CD14-positive monocyte (primary cell): ENCODE measurements around the gene FNIP2. TPM values are rescaled to one million over a fixed set of nuclear protein-coding genes. Genes with fewer than 3 reads are reported as not detected.

ENCODE experiments used
- DNase-seq, 3 donors: peaks; one replicate each; pipeline ENCODE4 v3.0.0-alpha.2; 2011 to 2022
- H2AFZ ChIP-seq: 2 replicates; pipeline ENCODE4 v1.6.0; 2012; ENCODE audit warnings: mild to moderate bottlenecking, low read depth, low read length, inconsistent platforms; ENCODE audit not compliant: insufficient read depth, poor library complexity, severe bottlenecking
- H3K27ac ChIP-seq, 2 donors: 1 replicate in 1 of 2; 2 replicates in 1 of 2; pipeline ENCODE4 v1.5.1; 2012 to 2013; ENCODE audit warnings: low read length in 2 of 2, control low read depth in 1 of 2, inconsistent platforms in 1 of 2, low read depth in 1 of 2, mild to moderate bottlenecking in 1 of 2
- H3K27me3 ChIP-seq, 2 donors: one replicate each; pipeline versions ENCODE4 v1.6.0 to v1.6.1; 2011 to 2013; ENCODE audit warnings: low read length in 2 of 2; ENCODE audit not compliant: control insufficient read depth in 2 of 2, insufficient read depth in 2 of 2
- H3K36me3 ChIP-seq, 2 donors: replicated peaks in 1 of 2; 1 replicate in 1 of 2; 2 replicates in 1 of 2; pipeline versions ENCODE4 v1.5.1 to v1.6.1; 2012 to 2013; ENCODE audit warnings: low read length in 2 of 2, control low read depth in 1 of 2, inconsistent platforms in 1 of 2, mild to moderate bottlenecking in 1 of 2; ENCODE audit not compliant: insufficient read depth in 2 of 2, control insufficient read depth in 1 of 2
- H3K4me1 ChIP-seq, 2 donors: 1 replicate in 1 of 2; 2 replicates in 1 of 2; pipeline versions ENCODE4 v1.5.1 to v1.6.1; 2012 to 2013; ENCODE audit warnings: low read length in 2 of 2, control low read depth in 1 of 2, inconsistent platforms in 1 of 2, mild to moderate bottlenecking in 1 of 2, moderate library complexity in 1 of 2; ENCODE audit not compliant: insufficient read depth in 2 of 2, control insufficient read depth in 1 of 2
- H3K4me2 ChIP-seq: replicated peaks from 2 replicates; pipeline ENCODE3; 2012; ENCODE audit warnings: low read length, moderate library complexity, mild to moderate bottlenecking; ENCODE audit not compliant: poor library complexity, severe bottlenecking; ENCODE audit errors: extremely low read depth
- H3K4me3 ChIP-seq, 3 experiments: fragments of 200-600 bp in 1 of 3; sonication (generic) in 1 of 3; replicated peaks in 1 of 3; 1 replicate in 2 of 3; 2 replicates in 1 of 3; pipeline ENCODE4 v1.5.1; 2011 to 2013; ENCODE audit warnings: low read length in 3 of 3, mild to moderate bottlenecking in 3 of 3, control low read depth in 2 of 3, low read depth in 2 of 3, inconsistent platforms in 1 of 3, moderate library complexity in 1 of 3
- H3K79me2 ChIP-seq: 2 replicates; pipeline ENCODE4 v1.6.0; 2012; ENCODE audit warnings: mild to moderate bottlenecking, control low read depth, inconsistent platforms, low read length, moderate library complexity; ENCODE audit not compliant: insufficient read depth
- H3K9ac ChIP-seq: 2 replicates; pipeline ENCODE4 v1.6.0; 2017; ENCODE audit warnings: low read length, mild to moderate bottlenecking; ENCODE audit not compliant: insufficient read depth, poor library complexity, severe bottlenecking
- H3K9me3 ChIP-seq, 2 donors: replicated peaks in 1 of 2; 1 replicate in 1 of 2; 2 replicates in 1 of 2; pipeline versions ENCODE4 v1.5.1 to v1.6.1; 2012 to 2013; ENCODE audit warnings: low read length in 2 of 2, control low read depth in 1 of 2; ENCODE audit not compliant: control insufficient read depth in 1 of 2, insufficient read depth in 1 of 2
- H4K20me1 ChIP-seq: 2 replicates; pipeline ENCODE4 v1.6.0; 2012; ENCODE audit warnings: mild to moderate bottlenecking, low read length, control low read depth, moderate library complexity; ENCODE audit not compliant: insufficient read depth
- H3K27ac Mint-ChIP-seq, 7 donors: one replicate each; pipeline ENCODE4 v1.8.0; 2020; ENCODE audit warnings: mild to moderate bottlenecking in 7 of 7, mixed read lengths in 7 of 7, moderate library complexity in 6 of 7, inconsistent platforms in 2 of 7
- H3K27me3 Mint-ChIP-seq, 3 donors: one replicate each; pipeline ENCODE4 v1.8.0; 2021 to 2022; ENCODE audit warnings: low read depth in 3 of 3, mild to moderate bottlenecking in 3 of 3, mixed read lengths in 3 of 3, moderate library complexity in 3 of 3, inconsistent platforms in 1 of 3
- H3K36me3 Mint-ChIP-seq, 2 donors: one replicate each; pipeline ENCODE4 v1.8.0; 2020; ENCODE audit warnings: mixed read lengths in 2 of 2, inconsistent platforms in 1 of 2, mild to moderate bottlenecking in 1 of 2
- H3K4me1 Mint-ChIP-seq: one replicate; pipeline ENCODE4 v1.8.0; 2020; ENCODE audit warnings: mild to moderate bottlenecking, mixed read lengths
- H3K4me3 Mint-ChIP-seq, 2 donors: one replicate each; pipeline ENCODE4 v1.8.0; 2020; ENCODE audit warnings: mild to moderate bottlenecking in 2 of 2, mixed read lengths in 2 of 2, moderate library complexity in 1 of 2
- H3K9me3 Mint-ChIP-seq, 7 donors: one replicate each; pipeline ENCODE4 v1.8.0; 2020 to 2022; ENCODE audit warnings: mixed read lengths in 7 of 7, mild to moderate bottlenecking in 6 of 7, moderate library complexity in 6 of 7, inconsistent platforms in 2 of 7
- WGBS: methylation state at CpG from one replicate; pipeline ENCODE4 v1.1.5; 2013; ENCODE audit warnings: missing lambda C conversion rate; ENCODE audit not compliant: insufficient coverage; 5-methylcytosine and 5-hydroxymethylcytosine counted together
- intact Hi-C, 2 donors: fragments of 100-400 bp; cut with micrococcal nuclease; formaldehyde crosslinking; loops; one replicate each; pipeline versions ENCODE4 v1.15.0 to v1.15.1; 2023
- polyA plus RNA-seq, 3 donors: library from polyadenylated mRNA; depleted of rRNA in 1 of 3; unstranded in 2 of 3; stranded (reverse) in 1 of 3; fragments of 300-500 nt in 2 of 3; fragments of >200 nt in 1 of 3; fragmentation: Illumina TruSeq in 2 of 3; gene quantifications; 1 replicate in 2 of 3; 2 replicates in 1 of 3; pipeline ENCODE4 v1.2.3, GENCODE V29; 2012 to 2021
- TF ChIP-seq, protein P1 (sequence below): fragments of 200-600 bp; IDR thresholded peaks from one replicate; pipeline ENCODE4 v1.8.0; 2022; ENCODE audit warnings: antibody characterized with exemption, mild to moderate bottlenecking

The FNIP2 gene
- polyA plus RNA-seq, 3 donors = 3.5 to 7.7 (median 5.7) TPM

DNA sequence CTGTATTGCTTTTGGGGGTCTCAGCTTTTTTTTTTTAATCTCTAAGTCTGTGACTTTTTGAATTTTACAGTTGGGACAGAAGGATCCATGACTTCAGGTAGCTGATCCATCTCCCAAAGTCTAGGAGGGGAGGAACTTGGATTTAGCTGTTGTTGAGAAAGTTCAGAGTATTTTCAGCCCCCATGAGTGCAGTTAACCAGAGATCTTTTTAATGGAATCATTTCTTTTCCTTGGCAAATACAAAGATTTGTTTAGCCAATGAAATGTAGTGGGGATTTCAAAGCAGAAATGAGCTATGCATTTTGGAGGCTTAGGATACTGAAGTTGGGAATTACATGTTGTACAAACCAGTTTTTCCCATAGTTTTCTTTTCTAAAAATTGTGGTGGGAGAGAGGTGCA lies 18.1 kb downstream of the FNIP2 start:
- Histone ChIP-seq H3K4me3 (no peak overlapping the region), H3K9me3 (no peaks in the 10 kb centered on the region), H3K9ac (no peak overlapping the region), H3K27me3 (no peaks in the 10 kb centered on the region), H2AFZ (no peak overlapping the region), H3K4me1 (peaks cover 56 to 64% of the 10 kb centered on the region in 2 donors), H3K79me2 (peaks cover 94% of the 10 kb centered on the region), H3K4me2 (no peak overlapping the region), H3K27ac (peak overlapping the region in 1 of 2 donors; percentile 66), H3K36me3 (no peaks in the 10 kb centered on the region), H4K20me1 (peaks cover 40% of the 10 kb centered on the region)
- no peaks in the 10 kb centered on the region for H3K9me3 Mint-ChIP-seq
- H3K4me1 Mint-ChIP-seq = peaks cover 71% of the 10 kb centered on the region
- DNase-seq = no peak
- no peak overlapping the region for H3K4me3 Mint-ChIP-seq
- TF ChIP-seq, protein P1, sequence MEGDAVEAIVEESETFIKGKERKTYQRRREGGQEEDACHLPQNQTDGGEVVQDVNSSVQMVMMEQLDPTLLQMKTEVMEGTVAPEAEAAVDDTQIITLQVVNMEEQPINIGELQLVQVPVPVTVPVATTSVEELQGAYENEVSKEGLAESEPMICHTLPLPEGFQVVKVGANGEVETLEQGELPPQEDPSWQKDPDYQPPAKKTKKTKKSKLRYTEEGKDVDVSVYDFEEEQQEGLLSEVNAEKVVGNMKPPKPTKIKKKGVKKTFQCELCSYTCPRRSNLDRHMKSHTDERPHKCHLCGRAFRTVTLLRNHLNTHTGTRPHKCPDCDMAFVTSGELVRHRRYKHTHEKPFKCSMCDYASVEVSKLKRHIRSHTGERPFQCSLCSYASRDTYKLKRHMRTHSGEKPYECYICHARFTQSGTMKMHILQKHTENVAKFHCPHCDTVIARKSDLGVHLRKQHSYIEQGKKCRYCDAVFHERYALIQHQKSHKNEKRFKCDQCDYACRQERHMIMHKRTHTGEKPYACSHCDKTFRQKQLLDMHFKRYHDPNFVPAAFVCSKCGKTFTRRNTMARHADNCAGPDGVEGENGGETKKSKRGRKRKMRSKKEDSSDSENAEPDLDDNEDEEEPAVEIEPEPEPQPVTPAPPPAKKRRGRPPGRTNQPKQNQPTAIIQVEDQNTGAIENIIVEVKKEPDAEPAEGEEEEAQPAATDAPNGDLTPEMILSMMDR = no peak
- peak overlapping the region in 4 of 7 donors; percentile 25 to 63 (median 53) for H3K27ac Mint-ChIP-seq
- intact Hi-C loops = no loop called here
- H3K27me3 Mint-ChIP-seq = peaks cover 0 to 2% (median 1%) of the 10 kb centered on the region in 3 donors
- H3K36me3 Mint-ChIP-seq = peaks cover 3 to 4% of the 10 kb centered on the region in 2 donors

DNA sequence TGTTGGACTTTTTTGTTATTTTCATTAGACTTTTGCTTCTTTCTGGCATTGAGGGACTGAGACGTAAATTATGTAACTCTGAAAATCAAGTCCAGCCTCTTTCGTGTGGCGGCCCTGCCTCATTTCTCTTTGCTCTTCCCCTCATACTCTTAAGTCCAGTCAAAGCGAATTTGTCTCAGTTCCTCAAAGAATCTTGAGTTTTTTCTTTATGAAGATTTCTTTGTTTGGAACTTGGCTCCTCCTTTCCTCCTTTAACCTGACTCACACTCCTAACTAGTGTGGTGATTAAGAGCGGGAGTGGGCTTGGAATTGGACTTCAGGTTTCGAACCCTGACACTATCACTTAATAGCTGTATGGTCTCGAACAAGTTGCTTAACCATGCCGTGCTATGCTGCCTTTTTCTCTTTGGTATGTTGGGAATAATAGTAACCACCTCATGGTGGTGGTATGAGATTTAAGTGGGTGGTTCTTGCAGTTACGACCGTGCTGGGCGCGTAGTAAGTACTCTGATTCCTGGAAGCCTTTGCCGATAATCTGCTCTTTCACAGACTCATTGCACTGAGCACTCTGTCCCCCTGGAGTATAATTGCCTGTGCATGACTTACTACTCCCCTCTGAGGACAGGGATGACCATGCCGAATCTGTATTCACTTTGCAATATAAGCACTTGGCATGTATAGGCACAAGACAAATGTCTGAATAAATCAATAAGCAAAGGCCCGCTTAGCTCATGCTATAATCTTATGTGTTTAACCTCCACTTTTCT lies 19.1 kb downstream of the FNIP2 start:
- peaks cover 4 to 5% of the 10 kb centered on the region in 2 donors for H3K36me3 Mint-ChIP-seq
- intact Hi-C loops = no loop called here
- H3K9me3 Mint-ChIP-seq = no peaks in the 10 kb centered on the region
- TF ChIP-seq, protein P1 = no peak
- H3K4me1 Mint-ChIP-seq = peaks cover 68% of the 10 kb centered on the region
- H3K27me3 ChIP-seq = no peaks in the 10 kb centered on the region
- 100% methylated on average over 2 of the region's 15 CpGs for WGBS
- no peak overlapping the region for H2AFZ ChIP-seq
- peaks cover 55 to 64% of the 10 kb centered on the region in 2 donors for H3K4me1 ChIP-seq
- H3K4me2 ChIP-seq = peak overlapping the region; percentile 10
- peak; percentile 52 to 58 (median 54) for DNase-seq
- H3K27ac ChIP-seq = peak overlapping the region; percentile 11 to 66
- peak overlapping the region; percentile 68 to 92 (median 85) for H3K27ac Mint-ChIP-seq
- H3K4me3 Mint-ChIP-seq = peak overlapping the region in 1 of 2 donors; percentile 83
- H3K27me3 Mint-ChIP-seq = peaks cover 0 to 2% (median 0%) of the 10 kb centered on the region in 3 donors
- peak overlapping the region in 1 of 3 experiments; percentile 2 for H3K4me3 ChIP-seq
- no peaks in the 10 kb centered on the region for H3K9me3 ChIP-seq
- peaks cover 41% of the 10 kb centered on the region for H4K20me1 ChIP-seq
- H3K79me2 ChIP-seq = peaks cover 94% of the 10 kb centered on the region
- no peak overlapping the region for H3K9ac ChIP-seq
- H3K36me3 ChIP-seq = no peaks in the 10 kb centered on the region
